Measurements from ENCODE around the gene ENKD1. TPM values are rescaled to one million over a fixed set of nuclear protein-coding genes. Genes with fewer than 3 reads are reported as not detected.

The ENKD1 gene
- total RNA-seq, 2 donors from 2014 or later, result 9.1 to 9.4 TPM

- no peak for ATAC-seq (replicated peaks)
- Mint-ChIP-seq H3K36me3 (ENCODE audit: low read depth) (peaks cover 72% of the 10 kb centered on the region), H3K9me3 (no peaks in the 10 kb centered on the region), H3K4me3 (no peak overlapping the region), H3K4me1 (peaks cover 8% of the 10 kb centered on the region), H3K27me3 (no peaks in the 10 kb centered on the region), H3K27ac (no peak overlapping the region)
These were observed 13.3 kb downstream of the ENKD1 start for GRCh38 chr16:67653128-67653788.

GRCh38 chr16:67652578-67653127 lies 13.9 kb downstream of the ENKD1 start:
- peaks cover 8% of the 10 kb centered on the region for H3K4me1 Mint-ChIP-seq

GRCh38 chr16:67651847-67652246 lies 14.7 kb downstream of the ENKD1 start:
- H3K4me3 Mint-ChIP-seq, result no peak overlapping the region
- peaks cover 8% of the 10 kb centered on the region for H3K4me1 Mint-ChIP-seq
- H3K27ac Mint-ChIP-seq, result peak overlapping the region; percentile 65
- H3K9me3 Mint-ChIP-seq, result no peaks in the 10 kb centered on the region
- ATAC-seq (replicated peaks), result no peak
- H3K27me3 Mint-ChIP-seq, result no peaks in the 10 kb centered on the region
- peaks cover 67% of the 10 kb centered on the region for H3K36me3 Mint-ChIP-seq (ENCODE audit: low read depth)

More at GRCh38 chr16:67652578-67653127, 13.9 kb downstream of the ENKD1 start:
- no peak for ATAC-seq (replicated peaks)
- Mint-ChIP-seq H3K27ac (no peak overlapping the region), H3K9me3 (no peaks in the 10 kb centered on the region), H3K36me3 (ENCODE audit: low read depth) (peaks cover 66% of the 10 kb centered on the region), H3K4me3 (no peak overlapping the region), H3K27me3 (no peaks in the 10 kb centered on the region)

GRCh38 chr16:67651039-67651438 lies 15.5 kb downstream of the ENKD1 start:
- ATAC-seq (replicated peaks), result no peak
- no peaks in the 10 kb centered on the region for H3K9me3 Mint-ChIP-seq
- no peak overlapping the region for H3K4me3 Mint-ChIP-seq
- H3K36me3 Mint-ChIP-seq (ENCODE audit: low read depth), result peaks cover 71% of the 10 kb centered on the region
- H3K4me1 Mint-ChIP-seq, result peaks cover 8% of the 10 kb centered on the region
- H3K27me3 Mint-ChIP-seq, result no peaks in the 10 kb centered on the region
- peak overlapping the region; percentile 40 for H3K27ac Mint-ChIP-seq

- ATAC-seq (replicated peaks), result no peak
- Mint-ChIP-seq H3K36me3 (ENCODE audit: low read depth) (peaks cover 61% of the 10 kb centered on the region), H3K4me3 (no peak overlapping the region), H3K27me3 (no peaks in the 10 kb centered on the region), H3K27ac (peak overlapping the region; percentile 40), H3K9me3 (no peaks in the 10 kb centered on the region), H3K4me1 (peaks cover 8% of the 10 kb centered on the region)
These were observed 16.5 kb downstream of the ENKD1 start for GRCh38 chr16:67650023-67650422.

GRCh38 chr16:67649494-67649931 lies 17.0 kb downstream of the ENKD1 start:
- Mint-ChIP-seq H3K4me1 (peaks cover 8% of the 10 kb centered on the region), H3K27ac (no peak overlapping the region), H3K27me3 (no peaks in the 10 kb centered on the region)

GRCh38 chr16:67648764-67649407 lies 17.7 kb downstream of the ENKD1 start:
- H3K4me1 Mint-ChIP-seq, result peaks cover 8% of the 10 kb centered on the region
- no peak for ATAC-seq (replicated peaks)
- peaks cover 51% of the 10 kb centered on the region for H3K36me3 Mint-ChIP-seq (ENCODE audit: low read depth)
- no peaks in the 10 kb centered on the region for H3K9me3 Mint-ChIP-seq
- H3K4me3 Mint-ChIP-seq, result no peak overlapping the region
- no peak overlapping the region for H3K27ac Mint-ChIP-seq
- no peaks in the 10 kb centered on the region for H3K27me3 Mint-ChIP-seq

More at GRCh38 chr16:67649494-67649931, 17.0 kb downstream of the ENKD1 start:
- H3K9me3 Mint-ChIP-seq, result no peaks in the 10 kb centered on the region
- ATAC-seq (replicated peaks), result no peak
- H3K36me3 Mint-ChIP-seq (ENCODE audit: low read depth), result peaks cover 56% of the 10 kb centered on the region
- H3K4me3 Mint-ChIP-seq, result no peak overlapping the region

- no peaks in the 10 kb centered on the region for H3K27me3 Mint-ChIP-seq
- peaks cover 51% of the 10 kb centered on the region for H3K36me3 Mint-ChIP-seq (ENCODE audit: low read depth)
- H3K27ac Mint-ChIP-seq, result no peak overlapping the region
- H3K4me1 Mint-ChIP-seq, result peaks cover 8% of the 10 kb centered on the region
- no peak overlapping the region for H3K4me3 Mint-ChIP-seq
- no peak for ATAC-seq (replicated peaks)
- no peaks in the 10 kb centered on the region for H3K9me3 Mint-ChIP-seq
These were observed 18.3 kb downstream of the ENKD1 start for GRCh38 chr16:67648088-67648763.

- Mint-ChIP-seq H3K9me3 (no peaks in the 10 kb centered on the region), H3K27ac (no peak overlapping the region), H3K4me3 (no peak overlapping the region), H3K4me1 (peaks cover 8% of the 10 kb centered on the region), H3K36me3 (ENCODE audit: low read depth) (peaks cover 51% of the 10 kb centered on the region), H3K27me3 (no peaks in the 10 kb centered on the region)
- ATAC-seq (replicated peaks), result no peak
These were observed 18.9 kb downstream of the ENKD1 start for GRCh38 chr16:67647681-67648080.

GRCh38 chr16:67647111-67647651 lies 19.4 kb downstream of the ENKD1 start:
- ATAC-seq (replicated peaks), result no peak
- no peaks in the 10 kb centered on the region for H3K27me3 Mint-ChIP-seq
- peaks cover 8% of the 10 kb centered on the region for H3K4me1 Mint-ChIP-seq
- H3K4me3 Mint-ChIP-seq, result peak overlapping the region; percentile 75
- no peaks in the 10 kb centered on the region for H3K9me3 Mint-ChIP-seq
- H3K36me3 Mint-ChIP-seq (ENCODE audit: low read depth), result peaks cover 48% of the 10 kb centered on the region
- H3K27ac Mint-ChIP-seq, result peak overlapping the region; percentile 79

GRCh38 chr16:67645397-67646121 lies 21.0 kb downstream of the ENKD1 start:
- ATAC-seq (replicated peaks), result peak; percentile 35
- Mint-ChIP-seq H3K9me3 (no peaks in the 10 kb centered on the region), H3K4me3 (peak overlapping the region; percentile 75), H3K27me3 (no peaks in the 10 kb centered on the region), H3K27ac (peak overlapping the region; percentile 76), H3K36me3 (ENCODE audit: low read depth) (peaks cover 32% of the 10 kb centered on the region), H3K4me1 (peaks cover 7% of the 10 kb centered on the region)

GRCh38 chr16:67644038-67644437 lies 22.5 kb downstream of the ENKD1 start:
- H3K4me1 Mint-ChIP-seq, result no peaks in the 10 kb centered on the region
- no peaks in the 10 kb centered on the region for H3K27me3 Mint-ChIP-seq
- ATAC-seq (replicated peaks), result no peak
- H3K4me3 Mint-ChIP-seq, result peak overlapping the region; percentile 75
- no peaks in the 10 kb centered on the region for H3K9me3 Mint-ChIP-seq
- H3K27ac Mint-ChIP-seq, result peak overlapping the region; percentile 74
- peaks cover 28% of the 10 kb centered on the region for H3K36me3 Mint-ChIP-seq (ENCODE audit: low read depth)

- no peaks in the 10 kb centered on the region for H3K27me3 Mint-ChIP-seq
- no peak overlapping the region for H3K27ac Mint-ChIP-seq
- no peak overlapping the region for H3K4me3 Mint-ChIP-seq
- H3K36me3 Mint-ChIP-seq (ENCODE audit: low read depth), result peaks cover 37% of the 10 kb centered on the region
- H3K9me3 Mint-ChIP-seq, result no peaks in the 10 kb centered on the region
- H3K4me1 Mint-ChIP-seq, result no peaks in the 10 kb centered on the region
- no peak for ATAC-seq (replicated peaks)
These were observed 24.5 kb downstream of the ENKD1 start for GRCh38 chr16:67641779-67642708.
